ENCODE data around the gene SPRYD3.

The SPRYD3 gene

DNA sequence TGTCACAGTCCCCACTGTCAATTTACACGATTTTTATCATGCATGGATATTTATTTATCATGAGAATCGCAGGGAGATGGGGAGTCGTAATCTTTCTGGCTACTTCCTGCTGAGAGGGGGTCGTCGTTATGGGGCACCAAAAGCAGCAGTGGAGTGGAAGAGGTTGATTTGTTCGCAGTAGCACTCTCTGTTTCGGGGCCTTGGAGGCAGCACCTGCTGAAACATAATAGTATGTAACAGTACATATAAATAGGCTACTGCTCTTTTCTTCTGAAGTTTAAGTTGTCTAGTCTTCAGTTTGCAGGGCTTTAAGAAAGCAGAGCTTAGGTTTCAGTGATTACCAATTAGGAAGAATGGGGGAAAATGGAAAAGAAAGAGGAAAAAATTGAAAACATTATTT, 27.9 kb upstream of the SPRYD3 start:
- no peak for DNase-seq (ENCODE audit: low read depth)
- H3K4me3 ChIP-seq (ENCODE audit: low read length), result no peak overlapping the region
- TF ChIP-seq, protein P1, sequence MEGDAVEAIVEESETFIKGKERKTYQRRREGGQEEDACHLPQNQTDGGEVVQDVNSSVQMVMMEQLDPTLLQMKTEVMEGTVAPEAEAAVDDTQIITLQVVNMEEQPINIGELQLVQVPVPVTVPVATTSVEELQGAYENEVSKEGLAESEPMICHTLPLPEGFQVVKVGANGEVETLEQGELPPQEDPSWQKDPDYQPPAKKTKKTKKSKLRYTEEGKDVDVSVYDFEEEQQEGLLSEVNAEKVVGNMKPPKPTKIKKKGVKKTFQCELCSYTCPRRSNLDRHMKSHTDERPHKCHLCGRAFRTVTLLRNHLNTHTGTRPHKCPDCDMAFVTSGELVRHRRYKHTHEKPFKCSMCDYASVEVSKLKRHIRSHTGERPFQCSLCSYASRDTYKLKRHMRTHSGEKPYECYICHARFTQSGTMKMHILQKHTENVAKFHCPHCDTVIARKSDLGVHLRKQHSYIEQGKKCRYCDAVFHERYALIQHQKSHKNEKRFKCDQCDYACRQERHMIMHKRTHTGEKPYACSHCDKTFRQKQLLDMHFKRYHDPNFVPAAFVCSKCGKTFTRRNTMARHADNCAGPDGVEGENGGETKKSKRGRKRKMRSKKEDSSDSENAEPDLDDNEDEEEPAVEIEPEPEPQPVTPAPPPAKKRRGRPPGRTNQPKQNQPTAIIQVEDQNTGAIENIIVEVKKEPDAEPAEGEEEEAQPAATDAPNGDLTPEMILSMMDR (IDR thresholded peaks at IDR 0.05; ENCODE audit: insufficient read depth, low read depth, low read length, missing control alignments), result no peak

DNA sequence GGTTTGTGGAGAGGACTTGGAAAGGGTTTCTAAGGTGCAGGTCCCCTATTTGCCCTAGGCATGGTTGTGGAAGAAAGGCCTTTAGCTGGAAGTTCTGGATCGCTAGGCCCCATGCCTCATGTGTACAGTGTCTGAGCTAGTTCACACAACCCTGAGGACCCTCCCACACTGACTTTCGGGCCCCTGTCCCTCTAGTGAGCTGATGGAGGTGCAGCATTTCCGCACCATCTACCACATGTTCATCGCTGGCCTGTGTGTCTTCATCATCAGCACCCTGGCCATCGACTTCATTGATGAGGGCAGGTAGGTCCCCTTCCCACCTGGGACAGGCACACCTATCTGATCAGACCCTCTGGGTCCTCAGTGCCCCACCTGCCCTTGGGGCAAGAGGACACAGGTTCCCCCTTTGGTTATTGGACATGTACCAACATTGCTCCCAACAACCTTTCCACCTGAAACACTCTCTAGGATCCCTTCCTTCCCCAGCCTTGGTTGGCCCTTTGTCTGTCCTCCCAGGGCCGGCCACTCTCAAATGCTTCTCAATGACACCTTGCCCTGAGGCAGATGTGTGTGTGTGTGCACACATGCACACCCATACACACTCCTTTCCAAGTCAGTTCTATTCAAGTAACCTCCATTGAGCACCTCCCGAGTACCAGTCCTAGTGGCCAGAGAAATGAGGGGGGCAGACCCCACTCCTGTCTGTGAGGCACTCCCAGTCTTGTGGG, 26.7 kb upstream of the SPRYD3 start:
- TF ChIP-seq, protein P1 (IDR thresholded peaks at IDR 0.05; ENCODE audit: insufficient read depth, low read depth, low read length, missing control alignments), result no peak
- H3K4me3 ChIP-seq (ENCODE audit: low read length), result no peak overlapping the region
- no peak for DNase-seq (ENCODE audit: low read depth)

DNA sequence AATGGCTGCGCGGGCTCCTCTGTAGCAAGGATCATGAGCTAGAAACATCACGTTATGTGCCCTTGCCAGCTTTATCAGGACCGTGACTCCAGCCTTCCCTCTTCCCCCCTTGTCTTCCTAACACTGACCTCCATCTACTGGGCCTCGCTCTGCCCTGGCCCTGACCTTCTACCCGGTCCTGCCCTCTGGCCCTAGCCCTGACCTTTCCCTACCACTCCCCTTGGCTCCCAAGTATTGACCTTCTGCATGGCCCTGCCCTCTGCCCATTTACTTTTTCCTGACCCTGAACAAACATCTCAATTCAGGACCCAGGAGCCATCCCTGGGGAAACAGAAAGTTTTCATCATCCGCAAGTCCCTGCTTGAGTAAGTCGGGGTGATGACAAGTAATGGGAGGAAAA, 26.1 kb upstream of the SPRYD3 start:
- DNase-seq (ENCODE audit: low read depth), result no peak
- TF ChIP-seq, protein P1 (IDR thresholded peaks at IDR 0.05; ENCODE audit: insufficient read depth, low read depth, low read length, missing control alignments), result no peak
- no peak overlapping the region for H3K4me3 ChIP-seq (ENCODE audit: low read length)

GRCh38 chr12:53103860-53104305, 24.7 kb upstream of the SPRYD3 start:
- no peak overlapping the region for H3K4me3 ChIP-seq (ENCODE audit: low read length)
- DNase-seq (ENCODE audit: low read depth), result no peak
- TF ChIP-seq, protein P1 (IDR thresholded peaks at IDR 0.05; ENCODE audit: insufficient read depth, low read depth, low read length, missing control alignments), result no peak

- H3K4me3 ChIP-seq (ENCODE audit: low read length), result no peak within 1 kb of the TSS
- TF ChIP-seq, protein P1 (IDR thresholded peaks at IDR 0.05; ENCODE audit: insufficient read depth, low read depth, low read length, missing control alignments), result no peak
- no peak for DNase-seq (ENCODE audit: low read depth)
Measured at GRCh38 chr12:53102883-53103807, 24.0 kb upstream of the SPRYD3 start, which contains the start of gene SOAT2. Gene SOAT2, plus strand, starts transcription at chr12:53103486. Its CDS starts 92 bp downstream, at chr12:53103578.

- DNase-seq (ENCODE audit: low read depth), result no peak
- no peak overlapping the region for H3K4me3 ChIP-seq (ENCODE audit: low read length)
- TF ChIP-seq, protein P1 (IDR thresholded peaks at IDR 0.05; ENCODE audit: insufficient read depth, low read depth, low read length, missing control alignments), result no peak
Measured at GRCh38 chr12:53101931-53102781, 23.0 kb upstream of the SPRYD3 start.
